Stimulated activated CD4-positive, alpha-beta T cell treated with anti-CD3 and anti-CD28 coated beads, Interleukin-2, amount 100 ng/mL, for 4 hours (primary cell): ENCODE data around the gene TOMM22.

Source experiments
- DNase-seq: peaks from one replicate; pipeline ENCODE4 v3.0.0-alpha.2; 2020; ENCODE audit warnings: low read depth

The TOMM22 gene

GRCh38 chr22:38733724-38734381 lies 52.1 kb downstream of the TOMM22 start:
- no peak for DNase-seq

DNA sequence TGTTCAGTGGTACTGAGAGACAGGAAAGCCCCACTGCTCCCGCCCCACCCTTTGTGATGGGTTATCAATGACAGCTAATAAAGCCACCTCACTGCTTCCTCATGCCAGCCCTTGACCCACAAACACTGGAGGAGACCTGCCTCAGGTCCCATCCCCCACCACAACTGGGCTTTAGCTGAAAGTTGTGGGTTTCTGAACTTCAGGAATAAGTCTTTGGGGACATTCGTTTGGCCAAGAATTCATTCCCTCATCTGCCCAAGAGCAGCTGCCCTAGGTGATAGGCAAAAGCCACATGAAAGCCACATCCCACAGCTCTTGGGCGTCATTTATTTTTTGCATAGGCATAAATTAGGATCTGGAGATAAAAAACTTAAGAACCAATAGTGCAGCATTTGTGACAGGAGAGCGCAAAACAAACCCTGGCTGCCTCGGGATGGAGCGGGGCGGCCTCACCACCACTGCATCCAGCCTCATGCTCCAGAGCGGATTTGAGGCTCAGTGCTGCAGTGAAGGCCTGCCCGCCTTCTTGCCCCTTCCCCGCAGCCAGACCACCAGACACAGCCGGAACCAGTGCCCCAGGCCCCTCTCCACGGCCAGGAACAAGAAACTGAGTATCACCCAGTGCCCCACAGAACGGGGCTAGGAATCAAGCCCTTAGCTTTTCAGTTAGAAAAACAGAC lies 52.8 kb downstream of the TOMM22 start:
- DNase-seq = no peak
